K562 (cell line): ENCODE results near the gene CTDSPL. TPM values are rescaled to one million over a fixed set of nuclear protein-coding genes. Genes with fewer than 3 reads are reported as not detected.

ENCODE experiments used
- ATF2 ChIP-seq: sonication (generic); formaldehyde crosslinking; IDR thresholded peaks from 2 replicates; pipeline ENCODE4 v1.8.1; 2022; ENCODE audit warnings: missing genetic modification reagents
- BHLHE40 ChIP-seq: IDR thresholded peaks from 2 replicates; pipeline ENCODE4 v1.6.1; 2011; ENCODE audit warnings: low read length, improper control_type of control experiment
- E2F8 ChIP-seq: fragments of 450-650 bp; IDR thresholded peaks from 2 replicates; pipeline ENCODE4 v1.7.1; 2018; ENCODE audit warnings: mild to moderate bottlenecking, low read depth; ENCODE audit not compliant: partially characterized antibody
- ETV6 ChIP-seq, 3 experiments: fragments of 150-350 bp in 1 of 3; sonication (generic) in 1 of 3; formaldehyde crosslinking in 1 of 3; IDR thresholded peaks; 2 replicates each; pipeline versions ENCODE4 v1.6.1 to v1.8.0; 2014 to 2022; ENCODE audit warnings: borderline replicate concordance in 2 of 3, low read depth in 2 of 3, antibody characterized with exemption in 1 of 3, low read length in 1 of 3, mild to moderate bottlenecking in 1 of 3, missing genetic modification reagents in 1 of 3
- FOXP4 ChIP-seq: sonication (generic); formaldehyde crosslinking; IDR thresholded peaks from 2 replicates; pipeline ENCODE4 v1.8.0; 2022; ENCODE audit warnings: mild to moderate bottlenecking, missing genetic modification reagents, borderline replicate concordance
- JUND ChIP-seq, 2 experiments: IDR thresholded peaks; 2 replicates in 1 of 2; 3 replicates in 1 of 2; pipeline ENCODE4 v1.6.1; 2011; ENCODE audit warnings: borderline replicate concordance in 2 of 2, low read depth in 2 of 2, low read length in 2 of 2, improper control_type of control experiment in 1 of 2, missing biosample characterization in 1 of 2, missing genetic modification characterization in 1 of 2, missing genetic modification reagents in 1 of 2
- NR0B1 ChIP-seq: fragments of 450-650 bp; IDR thresholded peaks from one replicate; pipeline ENCODE4 v1.6.1; 2018; ENCODE audit warnings: mild to moderate bottlenecking, moderate library complexity; ENCODE audit not compliant: partially characterized antibody
- RUNX1 ChIP-seq: sonication (generic); IDR thresholded peaks from 2 replicates; pipeline ENCODE4 v1.6.1; 2016; ENCODE audit warnings: antibody characterized with exemption, low read depth
- SIN3A ChIP-seq, 2 experiments: fragments of 150-350 bp in 1 of 2; IDR thresholded peaks; 2 replicates each; pipeline ENCODE4 v1.6.1; 2011 to 2016; ENCODE audit warnings: borderline replicate concordance in 2 of 2, low read depth in 2 of 2, low read length in 2 of 2, mild to moderate bottlenecking in 2 of 2, moderate library complexity in 2 of 2; ENCODE audit not compliant: control insufficient read depth in 1 of 2
- SREBF2 ChIP-seq: sonication (generic); formaldehyde crosslinking; IDR thresholded peaks from 2 replicates; pipeline ENCODE4 v1.4.0; 2020; ENCODE audit warnings: mild to moderate bottlenecking, missing genetic modification reagents
- SRSF3 ChIP-seq: fragments of 200-400 bp; formaldehyde crosslinking; IDR thresholded peaks from 2 replicates; pipeline ENCODE4 v1.6.1; 2016; ENCODE audit warnings: mild to moderate bottlenecking, low read length, moderate library complexity; ENCODE audit not compliant: insufficient read depth
- STAG1 ChIP-seq: sonication (generic); formaldehyde crosslinking; IDR thresholded peaks from 2 replicates; pipeline ENCODE4 v1.5.0; 2020; ENCODE audit warnings: missing genetic modification reagents, borderline replicate concordance
- SUPT5H ChIP-seq: fragments of 450-650 bp; IDR thresholded peaks from 2 replicates; pipeline ENCODE4 v1.6.1; 2016
- ZNF253 ChIP-seq: fragments of 250-450 bp; sonication (Bioruptor Pico); conservative IDR thresholded peaks from 2 replicates; pipeline ENCODE4 v1.6.1; 2021; ENCODE audit warnings: mild to moderate bottlenecking
- ZNF408 ChIP-seq: fragments of 250-450 bp; sonication (Bioruptor Pico); IDR thresholded peaks from 2 replicates; pipeline ENCODE4 v1.4.0; 2020; ENCODE audit warnings: low read depth, mild to moderate bottlenecking, moderate library complexity
- ZNF655 ChIP-seq: fragments of 250-450 bp; sonication (Bioruptor Pico); IDR thresholded peaks from 2 replicates; pipeline ENCODE4 v1.5.0; 2021
- polyA plus RNA-seq, 8 experiments: library from polyadenylated mRNA; depleted of rRNA in 4 of 8; stranded (reverse) in 5 of 8; unstranded in 3 of 8; fragments of >200 nt; fragmentation: Nextera tagmentation in 2 of 8; fragmentation: Illumina TruSeq in 1 of 8; extraction: Ambion mirVana in 2 of 8; extraction: Trizol in 1 of 8; gene quantifications; 2 replicates each; pipeline versions ENCODE4 v1.2.1 to v1.2.3, GENCODE V29; 2011 to 2014; ENCODE audit warnings: inconsistent platforms in 1 of 8, missing spikeins in 1 of 8
- total RNA-seq, 7 experiments: library from RNA; depleted of rRNA in 6 of 7; stranded (reverse); fragments of >200 nt in 6 of 7; fragmentation: Illumina TruSeq in 2 of 7; extraction: Trizol in 2 of 7; gene quantifications; 2 replicates each; pipeline versions ENCODE4 v1.2.1 to v1.2.3, GENCODE V29; 2011 to 2021; ENCODE audit warnings: low replicate concordance in 1 of 7

The CTDSPL gene
- total and polyA plus RNA-seq, 9 of the 15 experiments (the other 6 are each of a cell fraction or from before 2014, with no cell fraction given): 5.1 to 19.3 (median 11.3) TPM

GRCh38 chr3:37986479-37987314, 125.0 kb downstream of the CTDSPL start (continued):
- TF ChIP-seq ATF2 (CRISPR knock-in tag): no peak
- no peak for TF ChIP-seq ZNF253 (CRISPR knock-in tag)
- TF ChIP-seq BHLHE40: peak; percentile 75
- no peak for TF ChIP-seq SREBF2
- TF ChIP-seq STAG1 (CRISPR knock-in tag): no peak
- no peak for TF ChIP-seq SRSF3
- TF ChIP-seq ZNF408: no peak
- TF ChIP-seq ETV6 (IDR thresholded peaks at IDR 0.05; ENCODE audit: borderline replicate concordance in 1 of 2, low read depth in 2 of 2, low read length in 1 of 2): 0 out of 4 replicates have a peak, but pooled peaks of 1 of the 2 experiments have one; percentile 68
- no peak for TF ChIP-seq ETV6 (CRISPR knock-in tag; IDR thresholded peaks at IDR 0.05; ENCODE audit: borderline replicate concordance)
- no peak for TF ChIP-seq NR0B1
- TF ChIP-seq FOXP4: no peak
- no peak for TF ChIP-seq ZNF655 (CRISPR knock-in tag)
- TF ChIP-seq E2F8: peak; percentile 73
- no peak for TF ChIP-seq SIN3A (IDR thresholded peaks at IDR 0.05; ENCODE audit: borderline replicate concordance in 2 of 2, control insufficient read depth in 1 of 2, low read depth in 2 of 2, low read length in 2 of 2)
- peak; percentile 86 for TF ChIP-seq JUND (IDR thresholded peaks at IDR 0.05; ENCODE audit: borderline replicate concordance, low read depth, low read length)
- peak; percentile 78; the same call in 1 of the 3 replicates for TF ChIP-seq JUND (tag; IDR thresholded peaks at IDR 0.05; ENCODE audit: borderline replicate concordance, low read depth, low read length)
- TF ChIP-seq SUPT5H: no peak
- TF ChIP-seq RUNX1: peak; percentile 94
